ENCODE data around the gene HERC5.

The HERC5 gene

GRCh38 chr4:88523325-88524129 lies 66.6 kb downstream of the HERC5 start, which contains the start of gene PYURF:
PYURF (minus strand) TSS chr4:88523776; CDS start chr4:88523700, 76 bp downstream.
- DNase-seq = peak; percentile 77

GRCh38 chr4:88524171-88524570 lies 67.3 kb downstream of the HERC5 start:
- DNase-seq = no peak

- DNase-seq = peak; percentile 39
These were observed 69.4 kb downstream of the HERC5 start for GRCh38 chr4:88526221-88526815.

GRCh38 chr4:88527787-88528186 lies 70.9 kb downstream of the HERC5 start:
- DNase-seq = no peak

- no peak for DNase-seq
These were observed 71.9 kb downstream of the HERC5 start for GRCh38 chr4:88528861-88529260.

GRCh38 chr4:88531549-88531948 lies 74.6 kb downstream of the HERC5 start:
- DNase-seq = no peak

- DNase-seq = no peak
These were observed 76.3 kb downstream of the HERC5 start for GRCh38 chr4:88533088-88533790.

GRCh38 chr4:88533937-88534750 lies 77.2 kb downstream of the HERC5 start:
- no peak for DNase-seq

GRCh38 chr4:88535090-88535755 lies 78.3 kb downstream of the HERC5 start:
- DNase-seq = no peak

- no peak for DNase-seq
These were observed 80.8 kb downstream of the HERC5 start for GRCh38 chr4:88537709-88538108.

- DNase-seq = peak; percentile 78
These were observed 82.6 kb downstream of the HERC5 start for GRCh38 chr4:88539322-88540068.

GRCh38 chr4:88549815-88550214 lies 92.9 kb downstream of the HERC5 start:
- no peak for DNase-seq

Data from CD4-positive, alpha-beta T cell treated with Interleukin-10 for 1 hour (primary cell).